HCT116 (cell line): ENCODE results near the gene IRAK2. TPM values are rescaled to one million over a fixed set of nuclear protein-coding genes. Genes with fewer than 3 reads are reported as not detected.

Experiments
- ATAC-seq: fragments of 200-7000 bp; cut with Tn5 transposase; 2 replicates; pipeline ENCODE4 v1.9.1; 2020; ENCODE audit warnings: mild to moderate bottlenecking, moderate library complexity
- BruUV-seq: library from RNA; stranded (reverse); fragments of 400-500 nt; replicated peaks from 2 replicates; lab custom pipeline; 2021; lab: Mats Ljungman, UMichigan
- CTCF ChIA-PET: fragments of 300-600 bp; sonication (Branson Sonifier 250); formaldehyde crosslinking; loops from one replicate; lab custom pipeline; 2021; ENCODE audit warnings: antibody characterized with exemption; lab: Charles Lee
- POLR2A ChIA-PET: fragments of 300-600, 350-600 bp; sonication (Branson Sonifier 250); formaldehyde crosslinking; loops from one replicate; lab custom pipeline; 2021; ENCODE audit warnings: antibody characterized with exemption; lab: Charles Lee
- RAD21 ChIA-PET, 2 experiments: fragments of 300-600 bp; sonication (Branson Sonifier 250); formaldehyde crosslinking; loops; one replicate each; lab custom pipeline; 2023; ENCODE audit warnings: low total read pairs in 2 of 2; ENCODE audit not compliant: uncharacterized antibody in 2 of 2, unreplicated experiment in 2 of 2, low non-redundant PET in 1 of 2; lab: Charles Lee
- DNase-seq: peaks from one replicate; pipeline ENCODE4 v3.0.0-alpha.2; 2010; ENCODE audit warnings: low read depth, low spot score
- H2AFZ ChIP-seq: fragments of 200-600 bp; shearing (Covaris generic), sonication (generic); 2 replicates; pipeline ENCODE4 v1.6.1; 2017; ENCODE audit warnings: low read depth, mixed run types, mixed read lengths, antibody characterized with exemption, low read length; ENCODE audit not compliant: poor library complexity, severe bottlenecking
- H3K27ac ChIP-seq: 2 replicates; pipeline ENCODE4 v1.5.1; 2012; ENCODE audit warnings: low read depth, low read length
- H3K27me3 ChIP-seq: fragments of 200-600 bp; sonication (generic); 2 replicates; pipeline ENCODE4 v1.6.1; 2016; ENCODE audit warnings: mixed run types, low read length, mixed read lengths; ENCODE audit not compliant: insufficient read depth
- H3K36me3 ChIP-seq, 2 experiments: fragments of 200-500 bp in 1 of 2; fragments of 200-600 bp in 1 of 2; sonication (Bioruptor generic) in 1 of 2; sonication (generic) in 1 of 2; 2 replicates each; pipeline versions ENCODE4 v1.5.1 to v1.6.1; 2014 to 2016; ENCODE audit warnings: low read length in 2 of 2, inconsistent platforms in 1 of 2, mixed read lengths in 1 of 2, mixed run types in 1 of 2; ENCODE audit not compliant: insufficient read depth in 2 of 2, control insufficient read depth in 1 of 2
- H3K4me1 ChIP-seq, 2 experiments: fragments of 200-600 bp in 1 of 2; sonication (generic) in 1 of 2; 2 replicates each; pipeline versions ENCODE4 v1.5.1 to v1.6.1; 2012 to 2017; ENCODE audit warnings: low read length in 2 of 2, inconsistent platforms in 1 of 2, mild to moderate bottlenecking in 1 of 2, mixed read lengths in 1 of 2, mixed run types in 1 of 2, moderate library complexity in 1 of 2; ENCODE audit not compliant: insufficient read depth in 2 of 2, control insufficient read depth in 1 of 2
- H3K4me2 ChIP-seq: fragments of 200-600 bp; sonication (generic); 2 replicates; pipeline ENCODE4 v1.6.1; 2017; ENCODE audit warnings: mixed run types, low read length, mixed read lengths
- H3K4me3 ChIP-seq, 2 experiments: fragments of 200-600 bp in 1 of 2; sonication (generic) in 1 of 2; replicated peaks in 1 of 2; 2 replicates each; pipeline ENCODE4 v1.5.1; 2011 to 2016; ENCODE audit warnings: low read length in 2 of 2, control low read depth in 1 of 2, low read depth in 1 of 2, mild to moderate bottlenecking in 1 of 2, mixed read lengths in 1 of 2, mixed run types in 1 of 2
- H3K79me2 ChIP-seq: fragments of 200-600 bp; sonication (generic); 2 replicates; pipeline ENCODE4 v1.6.1; 2017; ENCODE audit warnings: mild to moderate bottlenecking, mixed run types, low read length, moderate library complexity, mixed read lengths; ENCODE audit not compliant: insufficient read depth
- H3K9ac ChIP-seq: fragments of 200-600 bp; sonication (generic); 2 replicates; pipeline ENCODE4 v1.6.1; 2016; ENCODE audit warnings: low read length, mixed read lengths
- H3K9me2 ChIP-seq: fragments of 200-600 bp; sonication (generic), shearing (Covaris generic); 2 replicates; pipeline ENCODE4 v1.6.1; 2017; ENCODE audit warnings: mixed run types, mild to moderate bottlenecking, moderate library complexity; ENCODE audit not compliant: insufficient read depth
- H3K9me3 ChIP-seq, 2 experiments: fragments of 200-500 bp in 1 of 2; fragments of 200-600 bp in 1 of 2; sonication (Bioruptor generic) in 1 of 2; sonication (generic) in 1 of 2; 2 replicates each; pipeline ENCODE4 v1.6.1; 2014 to 2017; ENCODE audit warnings: low read length in 2 of 2, mixed read lengths in 2 of 2, inconsistent platforms in 1 of 2, low read depth in 1 of 2, mild to moderate bottlenecking in 1 of 2, mixed run types in 1 of 2, moderate library complexity in 1 of 2; ENCODE audit not compliant: control insufficient read depth in 1 of 2, insufficient read depth in 1 of 2
- H4K20me1 ChIP-seq: fragments of 200-600 bp; sonication (generic), shearing (Covaris generic); 2 replicates; pipeline ENCODE4 v1.6.1; 2017; ENCODE audit warnings: mixed run types, mild to moderate bottlenecking, moderate library complexity; ENCODE audit not compliant: insufficient read depth
- ATF3 ChIP-seq: IDR thresholded peaks from 2 replicates; pipeline ENCODE4 v1.6.1; 2012
- CBX3 ChIP-seq: IDR thresholded peaks from 2 replicates; pipeline ENCODE4 v1.6.1; 2012; ENCODE audit warnings: low read depth
- CEBPB ChIP-seq: IDR thresholded peaks from 2 replicates; pipeline ENCODE4 v1.6.1; 2012; ENCODE audit warnings: low read depth
- CTCF ChIP-seq, 3 experiments: fragments of 200-600 bp in 1 of 3; sonication (generic) in 1 of 3; IDR thresholded peaks in 2 of 3; conservative IDR thresholded peaks in 1 of 3; 2 replicates each; pipeline ENCODE4 v1.5.1; 2012 to 2017; ENCODE audit warnings: low read depth in 2 of 3, low read length in 2 of 3, antibody characterized with exemption in 1 of 3, borderline replicate concordance in 1 of 3, control low read depth in 1 of 3, mild to moderate bottlenecking in 1 of 3, mixed read lengths in 1 of 3, mixed run types in 1 of 3, moderate library complexity in 1 of 3; ENCODE audit not compliant: insufficient read depth in 1 of 3
- EGR1 ChIP-seq: IDR thresholded peaks from 2 replicates; pipeline ENCODE4 v1.6.1; 2012; ENCODE audit warnings: low read depth
- ELF1 ChIP-seq: IDR thresholded peaks from 2 replicates; pipeline ENCODE4 v1.6.1; 2012; ENCODE audit warnings: low read depth, borderline replicate concordance
- EZH2 ChIP-seq: fragments of 200-600 bp; sonication (generic); IDR thresholded peaks from 2 replicates; pipeline ENCODE4 v1.6.1; 2017; ENCODE audit warnings: antibody characterized with exemption, mixed run types
- EZH2phosphoT487 ChIP-seq: fragments of 200-600 bp; IDR thresholded peaks from 2 replicates; pipeline ENCODE4 v1.6.1; 2018; ENCODE audit warnings: antibody characterized with exemption, borderline replicate concordance
- JUND ChIP-seq: IDR thresholded peaks from 2 replicates; pipeline ENCODE4 v1.6.1; 2012
- POLR2A ChIP-seq: IDR thresholded peaks from 2 replicates; pipeline ENCODE4 v1.7.0; 2011; ENCODE audit warnings: borderline replicate concordance; ENCODE audit not compliant: insufficient read depth, insufficient read length; ENCODE audit errors: extremely low read depth
- POLR2AphosphoS5 ChIP-seq: IDR thresholded peaks from 2 replicates; pipeline ENCODE4 v1.6.1; 2011; ENCODE audit warnings: mild to moderate bottlenecking, low read depth, low read length, moderate library complexity
- RAD21 ChIP-seq: IDR thresholded peaks from 2 replicates; pipeline ENCODE4 v1.6.1; 2012; ENCODE audit warnings: low read depth, mild to moderate bottlenecking
- SIN3A ChIP-seq: IDR thresholded peaks from 2 replicates; pipeline ENCODE4 v1.6.1; 2012; ENCODE audit warnings: low read depth
- SP1 ChIP-seq: IDR thresholded peaks from 2 replicates; pipeline ENCODE4 v1.6.1; 2012; ENCODE audit warnings: low read depth
- SRF ChIP-seq: IDR thresholded peaks from 2 replicates; pipeline ENCODE4 v1.6.1; 2012; ENCODE audit warnings: low read depth
- TCF7L2 ChIP-seq: IDR thresholded peaks from 2 replicates; pipeline ENCODE4 v1.7.0; 2011; ENCODE audit warnings: borderline replicate concordance, inconsistent platforms; ENCODE audit not compliant: insufficient read depth, insufficient read length; ENCODE audit errors: extremely low read depth
- ZBTB33 ChIP-seq: IDR thresholded peaks from 2 replicates; pipeline ENCODE4 v1.6.1; 2011; ENCODE audit warnings: mild to moderate bottlenecking, low read length, moderate library complexity; ENCODE audit not compliant: insufficient replicate concordance; ENCODE audit errors: extremely low read depth
- ZFX ChIP-seq: fragments of 450-650 bp; IDR thresholded peaks from 2 replicates; pipeline ENCODE4 v1.6.1; 2017
- ZNF274 ChIP-seq: fragments of 200-500 bp; sonication (Bioruptor generic); IDR thresholded peaks from 2 replicates; pipeline ENCODE4 v1.6.1; 2014; ENCODE audit warnings: mild to moderate bottlenecking, low read depth, low read length, inconsistent platforms
- intact Hi-C: fragments of 100-400 bp; cut with micrococcal nuclease; formaldehyde crosslinking; loops from 2 replicates; pipeline ENCODE4 v1.10.0; 2022
- total RNA-seq: library from RNA; stranded (reverse); gene quantifications from one replicate; pipeline ENCODE4 v1.2.1, GENCODE V29; 2021; ENCODE audit not compliant: unreplicated experiment

Gene IRAK2
- total RNA-seq, 1 experiment from 2014 or later, result 3.6 TPM

GRCh38 chr3:10205451-10206165 lies 40.9 kb downstream of the IRAK2 start:
- no TSS peak for BruUV-seq
- Histone ChIP-seq H3K27ac (peak overlapping the region; percentile 78), H3K4me3 (peak overlapping the region in 1 of 2 experiments; percentile 24; a peak in 2 of 4 replicates), H3K9me2 (no peaks in the 10 kb centered on the region), H4K20me1 (no peaks in the 10 kb centered on the region), H3K36me3 (no peaks in the 10 kb centered on the region), H3K4me1 (peaks cover 46 to 50% of the 10 kb centered on the region in 2 experiments), H3K27me3 (no peaks in the 10 kb centered on the region), H3K79me2 (no peaks in the 10 kb centered on the region), H3K9me3 (no peaks in the 10 kb centered on the region), H2AFZ (no peak overlapping the region), H3K4me2 (peak overlapping the region; percentile 71), H3K9ac (peak overlapping the region; percentile 42)
- DNase-seq (peak; percentile 80), ATAC-seq (peak; percentile 82)
- POLR2A ChIA-PET, result interaction anchor here (0.6 to 2.0 kb wide), 2 partner anchors 13 to 64 kb away, joined by 3 to 7 read pairs; partner anchors contain the start of gene VHL
- RAD21 ChIA-PET, result interaction anchor here in 1 of 2 experiments (0.6 kb wide), 1 partner anchor 117 kb away, joined by 3 read pairs; no protein-coding TSS in a partner anchor
- intact Hi-C loops, result loop anchor here (5.0 kb wide), 1 partner anchor 43 kb away; the partner anchor contains the start of gene IRAK2
- CTCF ChIA-PET, result interaction anchor here (0.5 to 1.6 kb wide), 4 partner anchors 12 to 259 kb away, joined by 3 to 4 read pairs (median 3); no protein-coding TSS in a partner anchor
- no peak for TF ChIP-seq CTCF (IDR thresholded peaks at IDR 0.05 in 2 of 3, conservative IDR thresholded peaks at IDR 0.05 in 1 of 3; ENCODE audit: borderline replicate concordance in 1 of 3, insufficient read depth in 1 of 3, low read depth in 2 of 3, low read length in 2 of 3)
- no peak for TF ChIP-seq EGR1
- TF ChIP-seq CBX3, result peak; percentile 93
- TF ChIP-seq EZH2, result no peak
- 0 out of 2 replicates have a peak, but pooled peaks have one; percentile 1 for TF ChIP-seq RAD21
- no peak; the same call in 1 of the 2 replicates for TF ChIP-seq ELF1
- TF ChIP-seq ZFX, result no peak
- TF ChIP-seq SP1, result peak; percentile 92
- TF ChIP-seq ZBTB33, result no peak
- no peak; the same call in 1 of the 2 replicates for TF ChIP-seq ATF3
- TF ChIP-seq TCF7L2, result peak; percentile 89
- peak; percentile 72; the same call in 1 of the 2 replicates for TF ChIP-seq SIN3A
- peak; percentile 84 for TF ChIP-seq SRF
- TF ChIP-seq CEBPB, result no peak; the same call in 1 of the 2 replicates
- peak; percentile 97 for TF ChIP-seq JUND
- TF ChIP-seq POLR2A, result no peak
- TF ChIP-seq POLR2AphosphoS5, result peak; percentile 66; the same call in 1 of the 2 replicates
- TF ChIP-seq ZNF274, result no peak
- TF ChIP-seq EZH2phosphoT487, result no peak
